HepG2 (cell line): ENCODE results near the gene LRFN2. TPM values are rescaled to one million over a fixed set of nuclear protein-coding genes. Genes with fewer than 3 reads are reported as not detected.

ENCODE experiments used
- ATF7-NPFF ChIP-seq: sonication (generic); formaldehyde crosslinking; IDR thresholded peaks from 2 replicates; pipeline ENCODE4 v1.8.1; 2023; ENCODE audit warnings: mild to moderate bottlenecking, low read depth, missing genetic modification reagents, moderate library complexity
- DRAP1 ChIP-seq: IDR thresholded peaks from 2 replicates; pipeline ENCODE4 v1.6.1; 2016; ENCODE audit warnings: missing genetic modification reagents, missing compliant biosample characterization
- ELF3 ChIP-seq: IDR thresholded peaks from 2 replicates; pipeline ENCODE4 v1.6.1; 2016; ENCODE audit warnings: missing genetic modification reagents, missing compliant biosample characterization
- EZH2 ChIP-seq: conservative IDR thresholded peaks from 2 replicates; pipeline ENCODE4 v1.6.1; 2012; ENCODE audit warnings: mild to moderate bottlenecking, low read depth, low read length, moderate library complexity
- HES4 ChIP-seq: sonication (generic); formaldehyde crosslinking; IDR thresholded peaks from 2 replicates; pipeline ENCODE4 v1.9.0; 2021; ENCODE audit warnings: mild to moderate bottlenecking, missing genetic modification reagents, borderline replicate concordance
- HOXA9 ChIP-seq: sonication (generic); formaldehyde crosslinking; IDR thresholded peaks from 2 replicates; pipeline ENCODE4 v1.8.1; 2022; ENCODE audit warnings: missing genetic modification reagents, mild to moderate bottlenecking, moderate library complexity, borderline replicate concordance
- MTA1 ChIP-seq: sonication (generic); formaldehyde crosslinking; IDR thresholded peaks from 2 replicates; pipeline ENCODE4 v1.4.0; 2020; ENCODE audit warnings: missing genetic modification reagents, mild to moderate bottlenecking, borderline replicate concordance
- MXD1 ChIP-seq: sonication (generic); formaldehyde crosslinking; IDR thresholded peaks from 2 replicates; pipeline ENCODE4 v1.4.0; 2020; ENCODE audit warnings: mild to moderate bottlenecking, missing genetic modification reagents
- MYC ChIP-seq: sonication (generic); formaldehyde crosslinking; IDR thresholded peaks from 2 replicates; pipeline ENCODE4 v1.9.0; 2021; ENCODE audit warnings: missing genetic modification reagents, borderline replicate concordance
- RAD21 ChIP-seq: fragments of 450-650 bp; formaldehyde crosslinking; IDR thresholded peaks from 2 replicates; pipeline ENCODE4 v1.5.0; 2020; ENCODE audit warnings: mild to moderate bottlenecking
- RBFOX2 ChIP-seq: fragments of 200-400 bp; formaldehyde crosslinking; IDR thresholded peaks from 2 replicates; pipeline ENCODE4 v1.6.1; 2017; ENCODE audit warnings: low read depth, mild to moderate bottlenecking, low read length
- THAP11 ChIP-seq: IDR thresholded peaks from 2 replicates; pipeline ENCODE4 v1.6.1; 2016; ENCODE audit warnings: missing biosample characterization, missing genetic modification reagents
- THAP7 ChIP-seq: sonication (generic); formaldehyde crosslinking; IDR thresholded peaks from 2 replicates; pipeline ENCODE4 v1.8.1; 2023; ENCODE audit warnings: mild to moderate bottlenecking, missing genetic modification reagents
- ZBTB20 ChIP-seq: sonication (generic); formaldehyde crosslinking; IDR thresholded peaks from 2 replicates; pipeline ENCODE4 v1.8.1; 2023; ENCODE audit warnings: missing genetic modification reagents, low read depth, mild to moderate bottlenecking, borderline replicate concordance
- ZKSCAN8 ChIP-seq: IDR thresholded peaks from 2 replicates; pipeline ENCODE4 v1.6.1; 2016; ENCODE audit warnings: borderline replicate concordance, missing genetic modification reagents, missing compliant biosample characterization
- ZSCAN31 ChIP-seq: sonication (generic); formaldehyde crosslinking; IDR thresholded peaks from 2 replicates; pipeline ENCODE4 v1.5.0; 2020; ENCODE audit warnings: low read depth, mild to moderate bottlenecking, missing genetic modification reagents
- polyA plus RNA-seq, 8 experiments: library from polyadenylated mRNA; depleted of rRNA in 3 of 8; stranded (reverse) in 7 of 8; unstranded in 1 of 8; fragments of >200 nt; fragmentation: Illumina TruSeq in 4 of 8; extraction: Trizol in 4 of 8; gene quantifications; 2 replicates each; pipeline versions ENCODE4 v1.2.1 to v1.2.3, GENCODE V29; 2011 to 2016; ENCODE audit warnings: low read depth in 4 of 8, missing spikeins in 1 of 8, mixed read lengths in 1 of 8; ENCODE audit not compliant: insufficient read depth in 1 of 8
- total RNA-seq, 5 experiments: library from RNA; depleted of rRNA; stranded (reverse); fragments of >200 nt; fragmentation: Illumina TruSeq; extraction: Trizol; gene quantifications; 2 replicates each; pipeline ENCODE4 v1.2.3, GENCODE V29; 2016; ENCODE audit warnings: low read depth in 1 of 5
- TF ChIP-seq, protein P1 (sequence below): sonication (generic); formaldehyde crosslinking; IDR thresholded peaks from 2 replicates; pipeline ENCODE4 v1.5.1; 2020; ENCODE audit warnings: mild to moderate bottlenecking, missing genetic modification reagents, moderate library complexity
- TF ChIP-seq, protein P2 (sequence below): sonication (generic); formaldehyde crosslinking; IDR thresholded peaks from 2 replicates; pipeline ENCODE4 v1.8.0; 2022; ENCODE audit warnings: mild to moderate bottlenecking, missing genetic modification reagents, moderate library complexity
- TF ChIP-seq, protein P3 (sequence below): sonication (generic); formaldehyde crosslinking; IDR thresholded peaks from 2 replicates; pipeline ENCODE4 v1.9.0; 2022; ENCODE audit warnings: low read depth, missing genetic modification reagents

LRFN2 gene
- total and polyA plus RNA-seq, 2 of the 13 experiments (the other 11 are each of a cell fraction or from before 2014, with no cell fraction given) = not detected

DNA sequence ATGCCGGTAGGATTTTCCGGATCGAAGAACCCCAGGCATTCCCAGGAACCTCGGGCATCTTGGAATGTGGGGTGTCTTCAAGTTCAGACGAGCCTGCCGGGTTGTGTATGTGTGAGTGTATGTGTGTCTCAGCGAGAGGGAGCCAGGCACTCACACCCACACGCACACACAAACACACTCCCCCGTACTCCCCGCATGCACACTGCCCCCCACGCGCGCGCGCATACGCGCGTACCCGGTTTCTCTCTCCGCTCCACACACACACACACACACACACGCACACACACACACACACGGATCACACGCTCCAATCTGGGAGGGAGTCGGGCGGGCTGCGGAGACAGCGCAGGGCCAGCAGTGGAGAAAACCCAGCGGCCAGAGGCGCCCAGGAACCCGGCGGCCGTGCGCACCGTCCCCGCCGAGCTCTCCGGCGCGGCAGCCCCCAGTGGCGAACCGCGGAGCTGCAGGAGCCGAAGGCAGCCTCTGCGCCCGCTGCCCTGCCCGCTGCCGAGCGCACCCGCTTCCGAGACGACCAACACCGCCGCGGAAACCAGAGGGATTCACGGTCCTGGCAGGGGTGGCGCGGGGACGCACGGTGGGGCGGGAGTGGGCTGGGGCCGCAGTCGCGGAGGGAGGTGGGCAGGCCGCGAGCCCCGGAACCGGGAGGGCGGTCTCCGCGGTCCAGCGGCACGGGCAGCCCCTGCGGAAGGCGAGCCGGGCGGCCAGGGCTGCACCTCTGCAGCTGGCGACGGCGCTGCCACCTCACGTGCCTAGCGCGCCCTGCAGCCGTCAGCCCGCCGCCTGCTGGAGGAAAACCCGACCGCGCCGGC is at the start of gene LRFN2 (continued):
- TF ChIP-seq HOXA9 (CRISPR knock-in tag) (no peak), THAP7 (no peak), MXD1 (CRISPR knock-in tag) (peak; percentile 48; the same call in 1 of the 2 replicates), ZSCAN31 (peak; percentile 44; the same call in 1 of the 2 replicates), ATF7-NPFF (peak; percentile 25), EZH2 (no peak; the same call in 1 of the 2 replicates), ZBTB20 (no peak), ZKSCAN8 (CRISPR knock-in tag) (no peak), RAD21 (CRISPR knock-in tag) (peak; percentile 63), MTA1 (peak; percentile 68; the same call in 1 of the 2 replicates), DRAP1 (CRISPR knock-in tag) (no peak), HES4 (CRISPR knock-in tag) (peak; percentile 45; the same call in 1 of the 2 replicates), ELF3 (CRISPR knock-in tag) (peak; percentile 20; the same call in 1 of the 2 replicates), THAP11 (CRISPR knock-in tag) (0 out of 2 replicates have a peak, but pooled peaks have one; percentile 14), RBFOX2 (0 out of 2 replicates have a peak, but pooled peaks have one; percentile 11), MYC (CRISPR knock-in tag) (peak; percentile 20; the same call in 1 of the 2 replicates)
- TF ChIP-seq, protein P1, sequence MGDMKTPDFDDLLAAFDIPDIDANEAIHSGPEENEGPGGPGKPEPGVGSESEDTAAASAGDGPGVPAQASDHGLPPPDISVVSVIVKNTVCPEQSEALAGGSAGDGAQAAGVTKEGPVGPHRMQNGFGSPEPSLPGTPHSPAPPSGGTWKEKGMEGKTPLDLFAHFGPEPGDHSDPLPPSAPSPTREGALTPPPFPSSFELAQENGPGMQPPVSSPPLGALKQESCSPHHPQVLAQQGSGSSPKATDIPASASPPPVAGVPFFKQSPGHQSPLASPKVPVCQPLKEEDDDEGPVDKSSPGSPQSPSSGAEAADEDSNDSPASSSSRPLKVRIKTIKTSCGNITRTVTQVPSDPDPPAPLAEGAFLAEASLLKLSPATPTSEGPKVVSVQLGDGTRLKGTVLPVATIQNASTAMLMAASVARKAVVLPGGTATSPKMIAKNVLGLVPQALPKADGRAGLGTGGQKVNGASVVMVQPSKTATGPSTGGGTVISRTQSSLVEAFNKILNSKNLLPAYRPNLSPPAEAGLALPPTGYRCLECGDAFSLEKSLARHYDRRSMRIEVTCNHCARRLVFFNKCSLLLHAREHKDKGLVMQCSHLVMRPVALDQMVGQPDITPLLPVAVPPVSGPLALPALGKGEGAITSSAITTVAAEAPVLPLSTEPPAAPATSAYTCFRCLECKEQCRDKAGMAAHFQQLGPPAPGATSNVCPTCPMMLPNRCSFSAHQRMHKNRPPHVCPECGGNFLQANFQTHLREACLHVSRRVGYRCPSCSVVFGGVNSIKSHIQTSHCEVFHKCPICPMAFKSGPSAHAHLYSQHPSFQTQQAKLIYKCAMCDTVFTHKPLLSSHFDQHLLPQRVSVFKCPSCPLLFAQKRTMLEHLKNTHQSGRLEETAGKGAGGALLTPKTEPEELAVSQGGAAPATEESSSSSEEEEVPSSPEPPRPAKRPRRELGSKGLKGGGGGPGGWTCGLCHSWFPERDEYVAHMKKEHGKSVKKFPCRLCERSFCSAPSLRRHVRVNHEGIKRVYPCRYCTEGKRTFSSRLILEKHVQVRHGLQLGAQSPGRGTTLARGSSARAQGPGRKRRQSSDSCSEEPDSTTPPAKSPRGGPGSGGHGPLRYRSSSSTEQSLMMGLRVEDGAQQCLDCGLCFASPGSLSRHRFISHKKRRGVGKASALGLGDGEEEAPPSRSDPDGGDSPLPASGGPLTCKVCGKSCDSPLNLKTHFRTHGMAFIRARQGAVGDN = peak; percentile 61
- TF ChIP-seq, protein P2, sequence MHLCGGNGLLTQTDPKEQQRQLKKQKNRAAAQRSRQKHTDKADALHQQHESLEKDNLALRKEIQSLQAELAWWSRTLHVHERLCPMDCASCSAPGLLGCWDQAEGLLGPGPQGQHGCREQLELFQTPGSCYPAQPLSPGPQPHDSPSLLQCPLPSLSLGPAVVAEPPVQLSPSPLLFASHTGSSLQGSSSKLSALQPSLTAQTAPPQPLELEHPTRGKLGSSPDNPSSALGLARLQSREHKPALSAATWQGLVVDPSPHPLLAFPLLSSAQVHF (CRISPR knock-in tag) = 0 out of 2 replicates have a peak, but pooled peaks have one; percentile 20
- TF ChIP-seq, protein P3, sequence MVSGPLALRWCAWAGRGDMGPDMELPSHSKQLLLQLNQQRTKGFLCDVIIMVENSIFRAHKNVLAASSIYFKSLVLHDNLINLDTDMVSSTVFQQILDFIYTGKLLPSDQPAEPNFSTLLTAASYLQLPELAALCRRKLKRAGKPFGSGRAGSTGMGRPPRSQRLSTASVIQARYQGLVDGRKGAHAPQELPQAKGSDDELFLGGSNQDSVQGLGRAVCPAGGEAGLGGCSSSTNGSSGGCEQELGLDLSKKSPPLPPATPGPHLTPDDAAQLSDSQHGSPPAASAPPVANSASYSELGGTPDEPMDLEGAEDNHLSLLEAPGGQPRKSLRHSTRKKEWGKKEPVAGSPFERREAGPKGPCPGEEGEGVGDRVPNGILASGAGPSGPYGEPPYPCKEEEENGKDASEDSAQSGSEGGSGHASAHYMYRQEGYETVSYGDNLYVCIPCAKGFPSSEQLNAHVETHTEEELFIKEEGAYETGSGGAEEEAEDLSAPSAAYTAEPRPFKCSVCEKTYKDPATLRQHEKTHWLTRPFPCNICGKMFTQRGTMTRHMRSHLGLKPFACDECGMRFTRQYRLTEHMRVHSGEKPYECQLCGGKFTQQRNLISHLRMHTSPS (CRISPR knock-in tag) = peak; percentile 49; the same call in 1 of the 2 replicates
